HG03571 (cell line): ENCODE measurements around the gene AHCTF1.
"Not testable (repeated sequence)": the region's sequence is repeated elsewhere in the genome, so short reads cannot be mapped to it uniquely, and the experiment has no call there.

ENCODE experiments used
- ATAC-seq: cut with Tn5 transposase; IDR thresholded peaks from one replicate; pipeline ENCODE4 v1.9.1; 2021; ENCODE audit not compliant: unreplicated experiment

AHCTF1 gene

DNA sequence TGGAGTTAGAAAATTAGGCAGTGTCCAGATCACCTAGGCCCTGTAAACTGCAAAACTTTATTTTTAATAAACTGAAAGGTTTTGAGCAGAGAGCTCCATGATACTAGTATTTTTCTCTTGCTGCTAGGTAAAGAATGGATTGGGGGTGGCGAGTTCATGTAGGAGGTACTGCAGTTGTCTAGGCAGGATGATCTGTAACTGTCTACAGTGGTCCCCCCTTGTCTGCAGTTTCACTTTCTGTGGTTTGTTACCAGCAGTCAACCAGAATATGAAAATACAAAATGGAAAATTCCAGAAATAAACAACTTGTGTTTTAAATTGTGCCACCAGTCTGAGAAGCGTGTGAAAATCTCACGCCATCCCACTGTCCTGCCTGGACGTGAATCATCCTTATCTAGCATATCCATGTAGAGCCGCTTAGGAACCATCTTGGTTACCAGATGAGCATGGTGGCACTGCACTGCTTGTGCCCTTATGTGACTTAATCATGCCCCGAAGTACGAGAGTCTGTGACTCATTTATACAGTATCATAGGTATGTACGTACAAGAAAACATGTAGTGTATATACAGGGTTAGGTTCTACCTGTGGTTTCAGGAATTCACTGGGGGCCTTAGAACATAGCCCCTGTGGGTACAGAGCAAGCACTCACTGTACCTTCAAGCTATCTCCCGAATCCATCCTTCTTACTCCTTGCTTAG lies 94.2 kb downstream of the AHCTF1 start:
- no peak for ATAC-seq

DNA sequence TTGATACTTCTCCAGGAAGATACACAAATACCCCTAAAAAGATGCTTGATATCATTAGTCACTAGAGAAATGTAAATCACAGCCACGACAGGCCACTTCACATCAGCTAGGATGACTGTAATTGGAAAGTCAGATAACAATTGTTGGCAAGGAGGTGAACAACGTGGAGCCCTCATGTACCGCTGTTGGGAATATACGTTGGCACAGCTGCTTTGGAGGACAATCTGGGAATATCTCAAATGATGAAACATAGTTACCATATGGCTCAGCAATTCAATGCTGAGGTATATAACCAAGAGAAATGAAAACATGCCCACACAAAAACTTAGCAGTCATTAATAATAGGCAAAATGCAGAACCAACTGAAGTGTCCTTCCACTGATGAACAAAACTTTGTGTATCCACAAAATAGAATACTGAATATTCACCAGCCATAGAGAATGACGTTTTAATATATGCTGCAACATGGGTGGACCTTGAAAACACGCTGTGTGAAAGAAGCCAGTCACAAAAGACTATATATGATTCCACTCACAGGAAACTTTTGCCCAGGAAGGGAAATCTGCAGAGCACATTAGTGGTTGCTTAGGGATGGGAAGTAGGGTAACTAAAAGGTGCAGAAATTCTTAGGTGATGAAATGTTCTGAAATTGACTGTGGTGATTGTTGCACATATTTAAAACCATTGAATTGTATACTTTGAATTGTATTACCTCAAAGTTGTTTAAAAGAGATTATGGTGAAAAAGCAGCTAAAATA lies 95.4 kb downstream of the AHCTF1 start:
- no peak for ATAC-seq

DNA sequence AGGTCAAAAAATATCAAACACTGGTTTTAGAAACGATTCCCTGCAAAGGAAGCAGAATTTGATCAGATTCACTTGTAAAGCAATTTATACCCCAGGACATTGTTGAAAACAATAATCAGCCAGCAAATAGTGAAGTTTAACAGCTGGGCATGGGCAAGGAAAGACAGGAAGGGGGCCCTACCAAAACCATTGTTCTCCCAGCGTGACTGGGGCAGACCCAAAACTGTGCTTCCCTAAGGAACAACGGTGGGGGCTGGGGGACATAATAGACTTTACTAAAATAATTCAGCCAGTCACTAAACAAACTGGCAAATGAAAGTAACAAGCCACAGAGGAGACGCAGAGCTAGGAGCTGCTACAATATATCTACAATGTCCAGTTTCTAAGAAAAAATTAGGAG lies 100.2 kb downstream of the AHCTF1 start:
- ATAC-seq: no peak

DNA sequence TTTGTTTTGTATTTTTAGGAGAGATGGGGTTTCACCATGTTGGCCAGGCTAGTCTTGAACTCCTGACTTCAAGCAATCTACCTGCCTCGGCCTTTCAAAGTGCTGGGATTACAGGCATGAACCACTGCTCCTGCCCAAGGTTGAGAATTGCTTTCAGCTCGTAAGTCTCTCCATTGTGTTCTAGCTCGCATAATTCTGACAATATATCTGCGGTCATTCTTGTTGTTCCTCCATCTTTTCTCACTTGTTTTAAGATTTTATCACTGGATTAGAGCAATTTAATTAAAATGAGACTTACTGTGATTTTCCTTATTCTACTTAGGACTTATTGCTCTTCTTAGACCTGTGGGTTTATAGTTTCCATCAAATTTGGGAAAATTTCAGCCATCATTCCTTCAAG lies 102.9 kb downstream of the AHCTF1 start:
- ATAC-seq: no peak

DNA sequence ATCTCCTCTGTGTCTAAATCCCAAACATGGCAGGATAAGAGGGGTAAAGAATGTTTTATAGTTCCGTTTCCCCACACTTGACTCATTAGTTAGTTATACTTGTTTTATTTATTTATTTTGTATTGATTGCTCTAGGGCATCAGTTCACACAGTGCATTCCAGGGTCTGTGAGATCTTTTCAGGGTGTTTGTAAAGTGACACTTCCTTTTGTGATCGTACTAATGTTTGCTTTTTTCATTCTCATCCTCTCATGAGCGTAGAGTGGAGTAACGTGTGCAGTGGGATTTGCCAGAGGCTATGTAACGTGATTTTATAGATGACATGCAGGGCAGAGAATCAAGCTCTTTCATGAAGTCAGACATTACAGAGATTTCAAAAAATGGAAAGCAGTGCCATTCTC lies 104.4 kb downstream of the AHCTF1 start:
- ATAC-seq: no peak

DNA sequence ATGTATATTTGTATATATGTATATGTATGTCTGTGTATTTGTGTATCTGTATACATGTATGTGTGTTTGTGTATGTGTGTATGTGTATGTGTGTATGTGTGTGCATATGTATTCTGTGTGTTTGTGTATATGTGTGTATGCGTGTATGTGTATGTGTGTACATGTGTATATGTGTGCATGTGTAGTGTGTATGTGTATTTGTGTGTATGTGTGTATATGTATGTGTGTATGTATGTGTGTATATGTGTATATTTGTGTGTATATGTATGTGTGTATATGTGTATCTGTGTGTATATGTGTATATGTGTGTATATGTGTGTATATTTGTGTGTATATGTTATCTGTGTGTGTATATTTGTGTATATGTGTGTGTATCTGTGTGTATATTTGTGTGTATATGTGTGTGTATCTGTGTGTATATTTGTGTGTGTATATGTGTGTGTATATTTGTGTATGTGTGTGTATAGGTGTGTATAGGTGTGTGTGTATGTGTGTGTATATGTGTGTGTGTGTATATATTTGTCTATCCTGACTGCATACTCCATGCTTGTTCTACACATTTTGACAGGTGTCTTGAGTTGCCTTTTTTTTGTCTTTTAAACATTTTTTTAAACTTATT lies 106.1 kb downstream of the AHCTF1 start:
- ATAC-seq: no peak

DNA sequence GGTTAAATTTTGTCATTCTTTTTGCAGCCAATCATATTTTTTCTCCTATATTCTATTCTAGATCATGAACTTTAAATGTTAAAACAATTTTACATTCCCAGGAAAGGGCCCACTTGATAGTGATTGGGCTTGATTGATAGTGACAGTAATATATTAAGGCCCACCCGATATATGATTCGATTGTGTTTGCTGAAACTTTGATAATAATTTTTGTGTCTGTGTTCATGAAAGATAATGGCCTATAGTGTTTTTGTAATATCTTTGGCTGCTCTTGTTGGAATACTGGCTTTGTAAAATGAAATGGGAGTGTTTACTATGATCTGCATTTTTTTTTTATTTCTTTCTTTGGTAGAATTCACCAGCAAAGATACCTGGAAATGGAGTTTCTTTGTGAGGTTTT lies 107.2 kb downstream of the AHCTF1 start:
- ATAC-seq: no peak

DNA sequence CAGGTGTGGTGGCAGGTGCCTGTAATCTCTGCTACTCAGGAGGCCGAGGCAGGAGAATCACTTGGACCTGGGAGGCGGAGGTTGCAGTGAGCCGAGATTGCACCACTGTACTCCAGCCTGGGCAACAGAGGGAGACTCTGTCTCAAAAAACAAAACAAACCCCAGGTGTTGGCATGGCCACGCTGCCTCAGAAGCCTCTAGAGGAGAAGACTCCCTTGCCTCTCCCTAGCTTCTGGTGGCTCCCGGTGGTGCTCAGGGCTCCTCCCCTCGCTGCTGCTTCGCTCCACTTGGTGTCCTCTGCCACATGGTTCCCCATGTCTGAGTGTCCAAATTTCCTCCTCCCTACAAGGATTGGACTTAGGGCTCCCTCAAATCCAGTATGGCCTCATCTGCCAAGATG lies 109.6 kb downstream of the AHCTF1 start:
- ATAC-seq: not testable (repeated sequence)

DNA sequence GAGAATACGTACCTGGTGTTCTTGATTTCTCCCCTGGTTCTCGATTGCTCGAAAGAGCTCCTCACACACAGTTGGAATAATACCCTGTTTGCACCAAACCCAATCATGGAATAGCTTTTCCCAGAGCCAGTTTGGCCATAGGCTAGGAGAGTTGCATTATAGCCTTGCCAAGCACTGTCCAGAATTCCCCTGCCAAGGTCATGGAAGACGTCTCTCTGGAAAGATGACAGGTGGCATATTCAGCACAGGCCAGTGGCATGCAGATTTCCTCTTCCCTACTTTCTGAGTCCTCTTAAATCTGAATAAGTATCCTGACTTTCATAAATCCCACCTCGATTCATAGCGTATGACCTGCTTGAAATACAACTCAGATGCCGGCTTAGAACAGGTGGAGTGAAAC lies 111.1 kb downstream of the AHCTF1 start:
- no peak for ATAC-seq

DNA sequence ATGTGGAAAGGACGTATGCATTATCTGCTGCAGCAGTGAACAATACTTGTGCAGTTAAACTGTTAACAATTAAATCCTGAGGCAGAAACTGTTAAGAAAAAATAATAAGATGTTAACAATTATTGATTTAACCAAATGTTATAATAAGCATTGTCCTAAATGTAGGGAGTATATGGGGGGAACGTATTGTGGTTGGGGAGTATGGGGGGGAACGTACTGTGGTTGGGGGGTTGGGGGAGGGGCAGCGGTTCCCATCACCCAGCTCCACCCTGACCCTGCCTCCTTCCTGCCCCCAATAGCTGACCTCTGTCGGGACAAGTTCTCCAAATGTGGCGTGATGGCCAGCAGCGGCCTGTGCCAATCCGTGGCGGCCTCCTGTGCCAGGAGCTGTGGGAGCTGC lies 114.0 kb downstream of the AHCTF1 start:
- ATAC-seq: not testable (repeated sequence)

DNA sequence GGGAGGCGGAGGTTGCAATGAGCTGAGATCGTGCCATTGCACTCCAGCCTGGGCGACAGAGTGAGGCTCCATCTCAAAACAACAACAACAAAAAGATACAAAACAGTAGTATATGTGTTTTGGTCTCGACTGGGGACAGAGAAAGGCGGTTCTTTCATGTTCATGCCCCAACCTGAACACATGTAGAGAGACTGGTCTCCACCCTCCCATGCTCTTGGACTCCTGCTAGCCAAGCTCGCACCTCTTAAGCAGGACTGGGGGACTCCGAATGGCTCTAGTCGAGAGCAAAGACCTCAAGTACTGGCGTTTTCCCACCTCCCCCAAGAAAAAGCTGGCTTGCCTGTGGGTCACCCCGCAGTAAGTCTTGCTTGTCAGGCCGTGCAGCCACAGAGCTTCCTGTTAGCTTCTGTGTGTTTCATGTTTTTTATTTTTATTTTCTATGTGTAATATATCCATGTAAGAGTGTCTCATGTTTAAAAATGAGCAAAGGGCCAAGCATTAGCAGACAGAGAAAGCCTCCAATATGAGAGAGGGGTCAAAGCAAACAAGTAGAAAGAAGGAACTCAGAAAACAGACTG lies 116.0 kb downstream of the AHCTF1 start:
- no peak for ATAC-seq

DNA sequence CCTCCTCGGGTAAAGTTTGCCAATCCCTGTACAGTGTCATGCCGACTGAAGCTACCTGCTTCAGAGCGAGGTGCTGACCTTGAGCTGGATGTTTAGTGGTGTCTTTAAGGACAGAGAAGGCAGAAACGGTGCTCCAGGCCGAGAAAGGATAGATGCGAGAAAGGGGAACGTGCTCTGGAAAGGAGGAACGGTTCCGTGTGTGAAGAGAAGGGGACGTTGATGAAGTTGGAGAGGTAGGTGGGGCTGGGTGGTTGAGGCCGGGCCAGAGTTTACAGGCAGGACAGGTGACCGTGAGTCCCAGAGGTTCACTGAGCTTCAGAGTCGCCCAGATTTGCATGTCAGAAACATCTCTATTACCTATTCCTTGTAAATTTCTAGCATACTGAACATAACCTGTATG lies 116.9 kb downstream of the AHCTF1 start:
- ATAC-seq: no peak

DNA sequence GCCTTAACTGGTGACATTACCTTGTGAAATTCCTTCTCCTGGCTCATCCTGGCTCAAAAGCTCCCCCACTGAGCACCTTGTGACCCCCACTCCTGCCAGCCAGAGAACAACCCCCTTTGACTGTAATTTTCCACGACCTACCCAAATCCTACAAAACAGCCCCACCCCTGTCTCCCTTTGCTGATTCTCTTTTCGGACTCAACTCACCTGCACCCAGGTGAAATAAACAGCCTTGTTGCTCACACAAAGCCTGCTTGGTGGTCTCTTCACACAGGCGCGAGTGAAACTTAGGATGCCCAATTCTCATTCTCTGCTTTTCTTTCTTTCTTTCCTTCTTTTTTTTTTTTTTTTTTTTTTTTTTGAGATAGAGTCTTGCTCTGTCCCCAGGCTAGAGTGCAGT lies 118.4 kb downstream of the AHCTF1 start:
- ATAC-seq: not testable (repeated sequence)

DNA sequence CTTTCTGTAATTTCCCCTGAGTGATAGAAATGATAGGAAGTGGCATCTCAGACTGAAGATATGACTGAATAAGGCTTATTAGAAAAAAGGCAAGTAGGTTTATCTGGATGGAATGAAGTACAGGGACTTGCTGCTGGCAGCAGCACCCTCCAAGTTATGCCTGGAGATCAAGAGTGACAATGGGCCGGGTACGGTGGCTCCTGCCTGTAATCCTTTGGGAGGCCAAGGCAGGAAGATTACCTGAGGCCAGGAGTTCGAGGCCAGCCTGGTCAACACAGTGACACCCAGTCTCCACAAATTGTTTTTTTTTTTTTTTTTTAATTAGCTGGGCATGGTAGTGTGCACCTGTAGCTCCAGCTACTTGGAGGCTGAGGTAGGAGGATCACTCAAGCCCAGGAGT lies 119.8 kb downstream of the AHCTF1 start:
- ATAC-seq: no peak

DNA sequence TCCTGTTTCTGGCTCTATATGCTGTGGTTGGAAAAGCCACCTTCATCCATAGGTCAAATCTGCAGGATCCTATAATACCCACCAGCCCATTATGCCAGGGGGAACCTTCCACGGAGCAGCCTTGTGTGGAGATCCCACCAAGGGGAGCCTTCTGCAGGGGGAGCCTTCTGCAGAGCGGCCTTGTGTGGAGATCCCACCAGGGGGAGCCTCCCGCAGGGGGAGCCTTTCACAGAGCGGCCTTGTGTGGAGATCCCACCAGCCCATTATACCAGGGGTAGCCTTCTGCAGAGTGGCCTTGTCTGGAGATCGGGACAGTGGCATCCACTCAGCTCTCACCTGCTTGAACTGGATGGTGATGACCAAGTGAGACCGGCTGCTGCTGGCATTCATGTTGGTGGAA lies 122.3 kb downstream of the AHCTF1 start:
- ATAC-seq: no peak

DNA sequence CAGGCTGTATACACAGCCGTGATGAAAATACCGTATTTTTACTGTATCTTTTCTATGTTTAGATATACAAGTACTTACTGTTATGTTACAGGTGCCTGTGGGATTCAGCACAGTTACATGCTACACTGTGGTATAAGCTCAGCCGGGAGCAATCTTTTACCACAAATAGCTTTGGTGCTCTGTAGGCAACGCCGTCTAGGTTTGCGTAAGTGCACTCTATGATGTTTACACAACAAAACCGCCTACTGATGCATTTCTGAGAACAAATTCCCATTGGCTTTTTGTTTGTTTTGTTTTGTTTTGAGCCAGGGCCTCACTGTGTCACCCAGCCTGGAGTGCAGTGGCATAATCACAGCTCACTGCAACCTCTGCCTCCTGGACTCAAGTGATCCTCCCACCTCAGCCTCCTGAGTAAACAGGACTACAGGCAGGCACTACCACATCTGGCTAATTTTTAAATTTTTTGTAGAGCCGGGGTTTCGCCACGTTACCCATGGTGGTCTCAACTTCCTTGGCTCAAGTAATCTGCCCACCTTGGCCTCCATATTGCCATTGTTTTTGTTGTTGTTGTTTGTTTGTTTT lies 126.5 kb downstream of the AHCTF1 start:
- ATAC-seq: no peak

DNA sequence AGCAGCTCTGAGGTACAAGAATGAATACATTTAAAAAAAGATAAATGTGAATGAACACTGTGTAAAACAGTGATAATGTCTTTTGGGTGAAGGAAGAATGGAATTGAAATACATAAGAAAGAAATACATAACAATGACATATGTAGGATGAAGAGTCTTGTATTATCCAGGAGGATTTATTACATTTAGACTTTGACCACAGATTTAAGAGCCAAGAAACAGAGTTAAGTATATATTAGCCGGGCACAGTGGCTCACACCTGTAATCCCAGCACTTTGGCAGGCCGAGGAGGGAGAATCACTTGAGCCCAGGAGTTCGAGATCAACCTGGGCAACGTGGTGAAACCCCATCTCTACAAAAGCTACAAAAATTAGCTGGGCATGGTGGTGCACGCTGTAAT lies 127.9 kb downstream of the AHCTF1 start:
- no peak for ATAC-seq

DNA sequence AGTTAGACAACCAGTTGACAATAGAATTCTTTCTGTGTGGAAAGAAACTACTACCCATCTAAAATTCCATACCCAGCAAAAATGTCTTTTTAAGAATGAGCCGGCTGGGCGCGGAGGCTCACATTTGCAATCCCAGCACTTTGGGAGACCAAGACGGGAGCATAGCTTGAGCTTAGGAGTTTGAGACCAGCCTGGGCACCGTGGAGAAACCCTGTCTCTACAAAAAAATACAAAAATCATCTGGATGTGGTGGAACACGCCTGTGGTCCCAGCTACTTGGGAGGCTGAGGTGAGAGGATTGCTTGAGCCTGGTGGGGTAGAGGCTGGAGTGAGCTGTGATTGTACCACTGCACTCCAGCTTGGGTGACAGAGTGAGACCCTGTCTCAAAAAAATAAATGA lies 128.4 kb downstream of the AHCTF1 start:
- ATAC-seq: no peak

DNA sequence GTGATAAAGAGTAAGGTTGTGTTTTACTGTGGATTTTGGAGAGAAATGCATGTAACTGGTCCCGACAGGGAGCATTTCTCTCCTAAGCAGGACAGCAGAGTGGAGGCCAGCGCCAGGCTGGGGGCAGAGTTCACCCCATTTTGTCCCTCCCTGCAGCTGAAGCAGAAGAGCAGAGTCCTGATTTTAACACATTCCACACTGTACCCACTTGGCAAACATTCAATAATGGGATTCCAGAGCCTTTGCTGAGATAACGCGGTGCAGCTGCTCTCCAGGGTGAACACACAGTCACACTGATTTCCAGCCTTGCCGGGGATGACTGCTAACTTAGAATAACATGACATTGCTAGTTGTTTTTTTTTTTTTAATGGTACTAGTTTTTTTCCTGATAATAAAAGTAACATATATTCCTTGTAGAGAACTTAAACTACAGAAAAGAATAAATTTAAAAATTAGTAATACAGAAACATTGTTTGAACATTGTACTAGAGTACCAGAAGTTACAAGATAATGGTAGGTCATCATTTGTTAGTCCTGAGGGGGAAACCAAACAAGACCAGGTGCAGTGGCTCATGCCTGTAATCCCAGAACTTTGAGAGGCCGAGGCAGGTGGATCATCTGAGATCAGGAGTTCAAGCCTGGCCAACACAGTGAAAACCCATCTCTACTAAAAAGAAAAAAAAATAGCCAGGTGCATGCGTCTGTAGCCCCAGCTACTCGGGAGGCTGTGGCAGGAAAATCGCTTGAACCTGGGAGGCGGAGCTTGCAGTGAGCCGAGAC lies 130.3 kb downstream of the AHCTF1 start:
- no peak for ATAC-seq

DNA sequence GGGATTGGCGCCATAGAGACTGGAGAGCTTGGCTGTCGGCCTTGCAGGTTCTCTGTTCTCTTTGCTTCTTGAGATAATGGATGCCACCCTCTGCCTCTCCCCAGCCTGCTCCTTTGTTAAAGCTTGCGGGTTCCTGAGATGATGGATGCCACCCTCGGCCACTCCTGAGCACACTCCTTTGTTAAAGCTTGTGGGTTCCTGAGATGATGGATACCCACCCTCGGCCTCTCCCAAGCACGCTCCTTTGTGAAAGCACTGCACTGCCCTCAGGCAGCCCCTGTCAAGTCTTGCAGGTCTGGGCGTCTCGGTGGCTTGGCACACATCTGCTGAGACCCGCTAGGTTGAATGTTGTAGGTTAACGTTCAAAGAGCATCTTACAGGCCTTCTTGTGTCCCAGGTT lies 131.0 kb downstream of the AHCTF1 start:
- ATAC-seq: no peak

DNA sequence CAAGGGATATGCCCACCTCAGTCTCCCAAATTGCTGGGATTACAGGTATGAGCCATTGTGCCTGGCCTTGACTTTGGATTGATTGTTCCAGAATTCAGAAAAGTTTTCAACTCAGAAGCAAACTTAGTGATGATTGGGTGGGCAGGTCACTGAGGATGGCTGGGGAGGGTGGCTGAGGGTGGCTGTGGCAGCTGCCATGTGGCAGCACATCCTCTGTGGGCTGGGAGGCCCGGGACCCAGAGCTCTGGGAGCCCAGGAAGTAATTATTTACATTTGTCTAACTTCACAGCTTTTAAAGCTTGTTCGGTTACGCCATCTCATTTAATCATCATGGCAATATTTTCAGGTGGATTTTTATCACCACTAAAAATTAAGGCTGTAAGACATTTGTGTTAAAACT lies 131.4 kb downstream of the AHCTF1 start:
- no peak for ATAC-seq
